Measurements from ENCODE around the gene RHOXF2B.
"Not testable (repeated sequence)": the region's sequence is repeated elsewhere in the genome, so short reads cannot be mapped to it uniquely, and the experiment has no call there.

GRCh38 chrX:120101057-120101456 is 23.6 kb upstream of the RHOXF2B start:
- not testable (repeated sequence) for TF ChIP-seq RARB (CRISPR knock-in tag; IDR thresholded peaks at IDR 0.05); ZC3H10 (CRISPR knock-in tag; IDR thresholded peaks at IDR 0.05); PATZ1 (CRISPR knock-in tag; IDR thresholded peaks at IDR 0.05; ENCODE audit: borderline replicate concordance); BACH2 (CRISPR knock-in tag; IDR thresholded peaks at IDR 0.05; ENCODE audit: borderline replicate concordance); ARNTL (CRISPR knock-in tag; IDR thresholded peaks at IDR 0.05; ENCODE audit: borderline replicate concordance, low read depth); PPARA (CRISPR knock-in tag; IDR thresholded peaks at IDR 0.05; ENCODE audit: borderline replicate concordance)
- TF ChIP-seq, protein P1, sequence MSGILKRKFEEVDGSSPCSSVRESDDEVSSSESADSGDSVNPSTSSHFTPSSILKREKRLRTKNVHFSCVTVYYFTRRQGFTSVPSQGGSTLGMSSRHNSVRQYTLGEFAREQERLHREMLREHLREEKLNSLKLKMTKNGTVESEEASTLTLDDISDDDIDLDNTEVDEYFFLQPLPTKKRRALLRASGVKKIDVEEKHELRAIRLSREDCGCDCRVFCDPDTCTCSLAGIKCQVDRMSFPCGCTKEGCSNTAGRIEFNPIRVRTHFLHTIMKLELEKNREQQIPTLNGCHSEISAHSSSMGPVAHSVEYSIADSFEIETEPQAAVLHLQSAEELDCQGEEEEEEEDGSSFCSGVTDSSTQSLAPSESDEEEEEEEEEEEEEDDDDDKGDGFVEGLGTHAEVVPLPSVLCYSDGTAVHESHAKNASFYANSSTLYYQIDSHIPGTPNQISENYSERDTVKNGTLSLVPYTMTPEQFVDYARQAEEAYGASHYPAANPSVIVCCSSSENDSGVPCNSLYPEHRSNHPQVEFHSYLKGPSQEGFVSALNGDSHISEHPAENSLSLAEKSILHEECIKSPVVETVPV (CRISPR knock-in tag; IDR thresholded peaks at IDR 0.05): not testable (repeated sequence)
- TF ChIP-seq, protein P2, sequence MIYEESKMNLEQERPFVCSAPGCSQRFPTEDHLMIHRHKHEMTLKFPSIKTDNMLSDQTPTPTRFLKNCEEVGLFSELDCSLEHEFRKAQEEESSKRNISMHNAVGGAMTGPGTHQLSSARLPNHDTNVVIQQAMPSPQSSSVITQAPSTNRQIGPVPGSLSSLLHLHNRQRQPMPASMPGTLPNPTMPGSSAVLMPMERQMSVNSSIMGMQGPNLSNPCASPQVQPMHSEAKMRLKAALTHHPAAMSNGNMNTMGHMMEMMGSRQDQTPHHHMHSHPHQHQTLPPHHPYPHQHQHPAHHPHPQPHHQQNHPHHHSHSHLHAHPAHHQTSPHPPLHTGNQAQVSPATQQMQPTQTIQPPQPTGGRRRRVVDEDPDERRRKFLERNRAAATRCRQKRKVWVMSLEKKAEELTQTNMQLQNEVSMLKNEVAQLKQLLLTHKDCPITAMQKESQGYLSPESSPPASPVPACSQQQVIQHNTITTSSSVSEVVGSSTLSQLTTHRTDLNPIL (CRISPR knock-in tag; IDR thresholded peaks at IDR 0.05; ENCODE audit: low read depth): not testable (repeated sequence)
- TF ChIP-seq, protein P3, sequence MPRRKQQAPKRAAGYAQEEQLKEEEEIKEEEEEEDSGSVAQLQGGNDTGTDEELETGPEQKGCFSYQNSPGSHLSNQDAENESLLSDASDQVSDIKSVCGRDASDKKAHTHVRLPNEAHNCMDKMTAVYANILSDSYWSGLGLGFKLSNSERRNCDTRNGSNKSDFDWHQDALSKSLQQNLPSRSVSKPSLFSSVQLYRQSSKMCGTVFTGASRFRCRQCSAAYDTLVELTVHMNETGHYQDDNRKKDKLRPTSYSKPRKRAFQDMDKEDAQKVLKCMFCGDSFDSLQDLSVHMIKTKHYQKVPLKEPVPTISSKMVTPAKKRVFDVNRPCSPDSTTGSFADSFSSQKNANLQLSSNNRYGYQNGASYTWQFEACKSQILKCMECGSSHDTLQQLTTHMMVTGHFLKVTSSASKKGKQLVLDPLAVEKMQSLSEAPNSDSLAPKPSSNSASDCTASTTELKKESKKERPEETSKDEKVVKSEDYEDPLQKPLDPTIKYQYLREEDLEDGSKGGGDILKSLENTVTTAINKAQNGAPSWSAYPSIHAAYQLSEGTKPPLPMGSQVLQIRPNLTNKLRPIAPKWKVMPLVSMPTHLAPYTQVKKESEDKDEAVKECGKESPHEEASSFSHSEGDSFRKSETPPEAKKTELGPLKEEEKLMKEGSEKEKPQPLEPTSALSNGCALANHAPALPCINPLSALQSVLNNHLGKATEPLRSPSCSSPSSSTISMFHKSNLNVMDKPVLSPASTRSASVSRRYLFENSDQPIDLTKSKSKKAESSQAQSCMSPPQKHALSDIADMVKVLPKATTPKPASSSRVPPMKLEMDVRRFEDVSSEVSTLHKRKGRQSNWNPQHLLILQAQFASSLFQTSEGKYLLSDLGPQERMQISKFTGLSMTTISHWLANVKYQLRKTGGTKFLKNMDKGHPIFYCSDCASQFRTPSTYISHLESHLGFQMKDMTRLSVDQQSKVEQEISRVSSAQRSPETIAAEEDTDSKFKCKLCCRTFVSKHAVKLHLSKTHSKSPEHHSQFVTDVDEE (CRISPR knock-in tag; IDR thresholded peaks at IDR 0.05): not testable (repeated sequence)

All from SK-N-SH treated with all-trans-retinoic acid at 6 μM for 48 hours (cell line).